Gastroesophageal sphincter (tissue), 3 donors: ENCODE results near the gene PSMB2.

Source experiments
- POLR2AphosphoS5 ChIP-seq: sonication (generic); formaldehyde crosslinking; IDR thresholded peaks from one replicate; pipeline ENCODE4 v1.6.1; 2017; ENCODE audit warnings: antibody characterized with exemption
- TF ChIP-seq, protein P1 (sequence below), 4 experiments: fragments of 200-600 bp in 2 of 4; fragments of 450-650 bp in 2 of 4; sonication (generic) in 1 of 4; IDR thresholded peaks; one replicate each; pipeline ENCODE4 v1.5.1; 2017 to 2019; ENCODE audit warnings: antibody characterized with exemption in 4 of 4, mild to moderate bottlenecking in 2 of 4, moderate library complexity in 2 of 4

DNA sequence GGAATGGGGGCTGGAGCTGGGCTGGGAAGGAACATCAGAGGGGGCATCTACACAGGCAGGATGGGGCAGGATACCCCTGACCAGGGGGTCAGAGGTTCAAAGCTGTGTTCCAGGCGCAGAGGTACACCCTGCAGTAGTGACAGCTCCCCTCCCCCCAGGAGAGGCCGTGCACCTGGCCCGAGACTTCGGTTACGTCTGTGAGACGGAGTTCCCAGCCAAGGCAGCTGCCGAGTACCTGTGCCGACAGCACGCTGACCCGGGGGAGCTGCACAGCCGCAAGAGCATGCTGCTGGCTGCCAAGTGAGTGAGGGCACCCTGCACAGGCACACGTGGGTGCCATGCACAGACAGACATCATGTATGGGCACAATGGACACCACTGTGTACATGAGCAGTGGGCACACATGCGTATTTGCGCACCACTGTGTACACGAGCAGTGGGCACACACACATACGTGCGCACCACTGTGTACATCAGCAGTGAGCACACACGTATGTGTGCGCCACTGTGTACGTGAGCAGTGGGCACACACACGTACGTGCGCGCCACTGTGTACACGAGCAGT lies 50.8 kb downstream of the PSMB2 start:
- TF ChIP-seq, protein P1, sequence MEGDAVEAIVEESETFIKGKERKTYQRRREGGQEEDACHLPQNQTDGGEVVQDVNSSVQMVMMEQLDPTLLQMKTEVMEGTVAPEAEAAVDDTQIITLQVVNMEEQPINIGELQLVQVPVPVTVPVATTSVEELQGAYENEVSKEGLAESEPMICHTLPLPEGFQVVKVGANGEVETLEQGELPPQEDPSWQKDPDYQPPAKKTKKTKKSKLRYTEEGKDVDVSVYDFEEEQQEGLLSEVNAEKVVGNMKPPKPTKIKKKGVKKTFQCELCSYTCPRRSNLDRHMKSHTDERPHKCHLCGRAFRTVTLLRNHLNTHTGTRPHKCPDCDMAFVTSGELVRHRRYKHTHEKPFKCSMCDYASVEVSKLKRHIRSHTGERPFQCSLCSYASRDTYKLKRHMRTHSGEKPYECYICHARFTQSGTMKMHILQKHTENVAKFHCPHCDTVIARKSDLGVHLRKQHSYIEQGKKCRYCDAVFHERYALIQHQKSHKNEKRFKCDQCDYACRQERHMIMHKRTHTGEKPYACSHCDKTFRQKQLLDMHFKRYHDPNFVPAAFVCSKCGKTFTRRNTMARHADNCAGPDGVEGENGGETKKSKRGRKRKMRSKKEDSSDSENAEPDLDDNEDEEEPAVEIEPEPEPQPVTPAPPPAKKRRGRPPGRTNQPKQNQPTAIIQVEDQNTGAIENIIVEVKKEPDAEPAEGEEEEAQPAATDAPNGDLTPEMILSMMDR (IDR thresholded peaks at IDR 0.05): no peak
- no peak for TF ChIP-seq POLR2AphosphoS5
